Measurements from ENCODE around the gene CDK15.

CDK15 gene

DNA sequence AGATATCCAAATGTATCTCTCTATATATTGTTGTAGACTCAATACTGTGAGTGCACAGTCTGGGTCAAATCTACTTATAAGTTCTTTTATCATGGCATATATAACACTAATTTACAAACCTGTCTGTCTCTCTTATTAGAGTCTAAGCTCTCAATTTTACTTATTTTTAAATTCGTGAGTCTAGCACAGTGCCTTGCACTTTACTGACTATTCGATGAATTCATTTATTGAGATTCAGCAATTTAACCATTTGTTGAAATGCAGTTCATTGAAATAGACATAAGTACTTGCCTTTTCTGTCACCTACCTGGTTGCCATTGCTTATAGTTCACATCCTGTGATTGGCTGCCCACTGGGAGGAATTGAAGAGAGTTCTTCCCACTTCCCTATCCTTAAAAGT lies 15.3 kb upstream of the CDK15 start:
- Histone ChIP-seq H3K27ac (no peak overlapping the region), H3K36me3 (no peaks in the 10 kb centered on the region), H3K9me3 (ENCODE audit: severe bottlenecking) (no peaks in the 10 kb centered on the region), H3K4me3 (ENCODE audit: low read depth, low read length) (no peak overlapping the region), H3K27me3 (ENCODE audit: insufficient read depth, low read depth, severe bottlenecking) (no peaks in the 10 kb centered on the region)
- TF ChIP-seq, protein P1, sequence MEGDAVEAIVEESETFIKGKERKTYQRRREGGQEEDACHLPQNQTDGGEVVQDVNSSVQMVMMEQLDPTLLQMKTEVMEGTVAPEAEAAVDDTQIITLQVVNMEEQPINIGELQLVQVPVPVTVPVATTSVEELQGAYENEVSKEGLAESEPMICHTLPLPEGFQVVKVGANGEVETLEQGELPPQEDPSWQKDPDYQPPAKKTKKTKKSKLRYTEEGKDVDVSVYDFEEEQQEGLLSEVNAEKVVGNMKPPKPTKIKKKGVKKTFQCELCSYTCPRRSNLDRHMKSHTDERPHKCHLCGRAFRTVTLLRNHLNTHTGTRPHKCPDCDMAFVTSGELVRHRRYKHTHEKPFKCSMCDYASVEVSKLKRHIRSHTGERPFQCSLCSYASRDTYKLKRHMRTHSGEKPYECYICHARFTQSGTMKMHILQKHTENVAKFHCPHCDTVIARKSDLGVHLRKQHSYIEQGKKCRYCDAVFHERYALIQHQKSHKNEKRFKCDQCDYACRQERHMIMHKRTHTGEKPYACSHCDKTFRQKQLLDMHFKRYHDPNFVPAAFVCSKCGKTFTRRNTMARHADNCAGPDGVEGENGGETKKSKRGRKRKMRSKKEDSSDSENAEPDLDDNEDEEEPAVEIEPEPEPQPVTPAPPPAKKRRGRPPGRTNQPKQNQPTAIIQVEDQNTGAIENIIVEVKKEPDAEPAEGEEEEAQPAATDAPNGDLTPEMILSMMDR (IDR thresholded peaks at IDR 0.05; ENCODE audit: low read depth, low read length), result no peak
- no peak for DNase-seq

DNA sequence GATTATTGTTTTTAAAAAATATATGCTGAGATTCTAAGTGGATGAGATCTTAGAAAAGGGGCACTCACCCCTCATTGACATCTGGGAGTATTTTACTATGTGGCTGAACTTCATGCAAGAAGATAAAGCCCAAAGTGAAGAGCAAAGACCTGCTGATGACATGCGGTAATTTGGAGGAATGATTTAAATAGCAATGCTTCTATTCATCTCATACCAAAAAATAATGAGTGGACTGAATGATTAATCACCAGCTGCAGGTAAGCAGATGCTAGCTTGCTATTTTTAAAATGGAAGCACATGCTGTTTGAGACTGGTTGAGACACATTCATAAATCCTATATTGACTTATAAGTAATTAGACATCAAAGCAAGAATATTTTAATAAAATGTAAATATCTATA lies 12.7 kb upstream of the CDK15 start:
- H3K36me3 ChIP-seq, result no peaks in the 10 kb centered on the region
- no peaks in the 10 kb centered on the region for H3K27me3 ChIP-seq (ENCODE audit: insufficient read depth, low read depth, severe bottlenecking)
- H3K4me3 ChIP-seq (ENCODE audit: low read depth, low read length), result no peak overlapping the region
- no peaks in the 10 kb centered on the region for H3K9me3 ChIP-seq (ENCODE audit: severe bottlenecking)
- DNase-seq, result no peak
- no peak overlapping the region for H3K27ac ChIP-seq
- TF ChIP-seq, protein P1 (IDR thresholded peaks at IDR 0.05; ENCODE audit: low read depth, low read length), result no peak

DNA sequence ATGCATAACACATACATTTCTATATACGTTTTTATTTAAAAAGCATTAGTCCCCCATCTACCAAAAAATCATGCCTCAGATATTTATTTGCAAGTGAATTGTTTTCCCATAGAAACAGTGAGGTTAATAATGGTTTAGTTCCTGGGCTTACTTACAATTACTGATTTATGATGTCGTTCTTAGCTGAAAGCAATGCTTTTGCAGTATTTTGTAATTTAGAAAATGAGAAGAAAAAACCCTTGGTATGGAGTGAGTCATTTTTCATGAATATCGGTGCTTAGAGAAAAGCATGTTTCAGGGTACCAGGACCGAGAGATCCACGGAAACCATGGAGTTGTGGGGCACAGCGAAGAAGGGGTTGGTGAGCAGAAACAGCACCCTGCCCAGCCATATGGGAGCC lies 12.0 kb upstream of the CDK15 start:
- Histone ChIP-seq H3K4me3 (ENCODE audit: low read depth, low read length) (no peak overlapping the region), H3K9me3 (ENCODE audit: severe bottlenecking) (no peaks in the 10 kb centered on the region), H3K27ac (no peak overlapping the region), H3K27me3 (ENCODE audit: insufficient read depth, low read depth, severe bottlenecking) (no peaks in the 10 kb centered on the region), H3K36me3 (no peaks in the 10 kb centered on the region)
- DNase-seq, result no peak
- TF ChIP-seq, protein P1 (IDR thresholded peaks at IDR 0.05; ENCODE audit: low read depth, low read length), result no peak

DNA sequence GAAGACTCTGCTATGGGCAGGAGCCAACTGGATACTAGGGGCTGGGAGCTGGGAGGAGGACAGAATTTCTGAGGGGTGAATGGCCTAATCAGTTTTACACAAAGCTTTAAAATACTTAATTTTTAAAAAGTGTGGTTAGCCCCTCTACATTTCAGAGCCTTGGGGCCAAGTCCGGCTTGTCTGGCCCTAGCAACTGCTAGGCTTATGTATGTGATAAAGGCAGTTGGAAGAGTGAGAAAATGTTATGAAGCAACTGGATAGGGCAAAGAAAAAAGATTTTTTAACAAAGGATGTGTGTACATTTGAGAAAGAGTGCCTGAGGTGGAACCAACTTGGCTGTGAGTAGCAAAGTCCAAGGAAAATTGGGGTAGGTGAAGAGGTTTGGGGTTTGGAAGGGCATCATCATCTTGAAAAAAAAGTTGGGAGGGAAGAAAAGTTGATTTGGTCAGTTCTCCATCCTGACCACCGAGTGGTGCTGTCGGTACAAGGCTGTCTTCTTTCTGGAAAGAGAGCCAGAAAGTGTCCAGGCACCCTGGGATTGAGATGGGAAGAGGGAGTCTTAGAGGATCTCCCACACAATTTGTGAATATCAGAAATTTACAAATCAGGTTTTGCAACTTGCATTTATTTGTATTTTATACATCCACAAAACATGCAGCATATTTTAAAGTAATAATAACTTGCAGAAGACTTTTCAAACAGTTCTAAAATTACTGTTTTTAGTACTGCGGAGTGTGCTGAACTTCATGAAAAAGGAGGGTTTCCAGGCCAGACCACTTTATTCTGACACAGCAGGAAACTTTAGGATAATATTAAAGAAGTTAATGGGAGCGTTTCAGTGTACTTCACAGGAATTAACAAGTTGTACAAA lies 10.5 kb upstream of the CDK15 start:
- Histone ChIP-seq H3K9me3 (ENCODE audit: severe bottlenecking) (no peaks in the 10 kb centered on the region), H3K36me3 (no peaks in the 10 kb centered on the region), H3K27ac (no peak overlapping the region), H3K27me3 (ENCODE audit: insufficient read depth, low read depth, severe bottlenecking) (no peaks in the 10 kb centered on the region), H3K4me3 (ENCODE audit: low read depth, low read length) (no peak overlapping the region)
- DNase-seq, result peak; percentile 52
- TF ChIP-seq, protein P1 (IDR thresholded peaks at IDR 0.05; ENCODE audit: low read depth, low read length), result peak; percentile 79

DNA sequence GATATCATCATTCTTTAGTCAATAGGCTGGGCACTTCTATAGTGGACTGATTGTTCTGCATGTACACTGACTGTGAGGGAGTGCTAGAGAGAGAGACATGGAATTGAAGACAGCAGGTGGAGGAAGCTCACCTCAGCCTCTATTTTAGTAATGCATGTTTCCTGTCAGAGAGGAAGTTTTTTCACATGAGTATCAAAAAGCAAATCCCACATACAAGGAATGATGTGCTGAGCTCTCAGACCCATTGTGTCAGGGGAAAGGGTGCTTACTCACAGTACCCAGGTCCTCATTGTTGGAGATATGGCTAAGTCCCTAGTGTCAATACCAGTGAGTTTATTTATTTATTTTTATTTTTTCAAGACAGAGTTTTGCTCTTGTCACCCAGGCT lies 9.9 kb upstream of the CDK15 start:
- Histone ChIP-seq H3K9me3 (ENCODE audit: severe bottlenecking) (no peaks in the 10 kb centered on the region), H3K27ac (no peak overlapping the region), H3K27me3 (ENCODE audit: insufficient read depth, low read depth, severe bottlenecking) (no peaks in the 10 kb centered on the region), H3K36me3 (no peaks in the 10 kb centered on the region), H3K4me3 (ENCODE audit: low read depth, low read length) (no peak overlapping the region)
- TF ChIP-seq, protein P1 (IDR thresholded peaks at IDR 0.05; ENCODE audit: low read depth, low read length), result no peak
- DNase-seq, result no peak

Measured in WERI-Rb-1 (cell line).